Measurements from ENCODE around the gene CD200R1L. TPM values are rescaled to one million over a fixed set of nuclear protein-coding genes. Genes with fewer than 3 reads are reported as not detected.

CD200R1L gene
- total RNA-seq, 2 experiments from 2014 or later, result not detected

GRCh38 chr3:112778353-112778948 lies 68.2 kb downstream of the CD200R1L start:
- ATAC-seq (no peak), DNase-seq (no peak)
- H3K9me3 Mint-ChIP-seq, result no peaks in the 10 kb centered on the region
- H3K27me3 Mint-ChIP-seq, result no peaks in the 10 kb centered on the region
- CTCF ChIA-PET, result interaction anchor here (1.2 kb wide), 1 partner anchor 136 kb away, joined by 3 read pairs; no protein-coding TSS in a partner anchor
- H3K27ac Mint-ChIP-seq, result no peak overlapping the region
- intact Hi-C loops (cut with micrococcal nuclease), result no loop called here
- no peaks in the 10 kb centered on the region for H3K36me3 Mint-ChIP-seq (ENCODE audit: low read depth)
- no peak overlapping the region for H3K4me3 Mint-ChIP-seq
- H3K4me1 Mint-ChIP-seq (ENCODE audit: low read depth), result peaks cover 13% of the 10 kb centered on the region
- POLR2A ChIA-PET, result no interaction called here
- TF ChIP-seq CTCF (IDR thresholded peaks at IDR 0.05), result no peak

DNA sequence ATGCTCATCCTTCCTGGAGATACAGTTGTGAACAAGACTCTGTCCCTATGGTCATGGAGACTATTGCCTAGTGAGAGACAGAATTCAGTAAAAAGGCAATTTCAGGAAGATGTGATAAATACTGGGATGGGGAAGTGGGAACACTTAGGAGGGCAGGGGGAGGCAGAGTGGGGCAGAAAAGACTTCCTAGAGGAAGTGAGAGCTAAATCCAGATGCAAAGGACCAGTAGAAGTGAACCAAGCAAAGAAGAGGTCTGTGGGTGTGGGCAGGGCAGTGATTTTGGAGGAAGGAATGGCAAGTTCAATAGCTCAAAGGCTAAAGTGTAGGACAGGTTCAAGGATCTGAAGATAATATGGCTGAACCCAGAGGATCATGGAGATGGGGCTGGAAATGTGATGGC lies 68.9 kb downstream of the CD200R1L start:
- H3K36me3 Mint-ChIP-seq (ENCODE audit: low read depth), result no peaks in the 10 kb centered on the region
- H3K4me3 Mint-ChIP-seq, result no peak overlapping the region
- intact Hi-C loops (cut with micrococcal nuclease), result no loop called here
- ChIA-PET POLR2A (interaction anchor here (0.6 to 0.9 kb wide), 2 partner anchors 13 to 138 kb away, joined by 3 read pairs; no protein-coding TSS in a partner anchor), CTCF (interaction anchor here (1.2 to 1.4 kb wide), 2 partner anchors 43 to 135 kb away, joined by 3 read pairs; no protein-coding TSS in a partner anchor)
- peaks cover 13% of the 10 kb centered on the region for H3K4me1 Mint-ChIP-seq (ENCODE audit: low read depth)
- DNase-seq (no peak), ATAC-seq (no peak)
- no peaks in the 10 kb centered on the region for H3K27me3 Mint-ChIP-seq
- no peak overlapping the region for H3K27ac Mint-ChIP-seq
- H3K9me3 Mint-ChIP-seq, result no peaks in the 10 kb centered on the region
- TF ChIP-seq CTCF (IDR thresholded peaks at IDR 0.05), result no peak

GRCh38 chr3:112776836-112777235 lies 69.8 kb downstream of the CD200R1L start:
- no peaks in the 10 kb centered on the region for H3K36me3 Mint-ChIP-seq (ENCODE audit: low read depth)
- no peak for ATAC-seq
- DNase-seq, result no peak
- intact Hi-C loops (cut with micrococcal nuclease), result no loop called here
- no peaks in the 10 kb centered on the region for H3K27me3 Mint-ChIP-seq
- peaks cover 13% of the 10 kb centered on the region for H3K4me1 Mint-ChIP-seq (ENCODE audit: low read depth)
- TF ChIP-seq CTCF (IDR thresholded peaks at IDR 0.05), result no peak
- no peak overlapping the region for H3K27ac Mint-ChIP-seq
- ChIA-PET CTCF (interaction anchor here (1.4 kb wide), 1 partner anchor 42 kb away, joined by 3 read pairs; no protein-coding TSS in a partner anchor), POLR2A (interaction anchor here (0.9 kb wide), 1 partner anchor 12 kb away, joined by 3 read pairs; no protein-coding TSS in a partner anchor)
- no peak overlapping the region for H3K4me3 Mint-ChIP-seq
- H3K9me3 Mint-ChIP-seq, result no peaks in the 10 kb centered on the region

- Mint-ChIP-seq H3K4me1 (ENCODE audit: low read depth) (peaks cover 13% of the 10 kb centered on the region), H3K9me3 (no peaks in the 10 kb centered on the region), H3K27me3 (no peaks in the 10 kb centered on the region), H3K36me3 (ENCODE audit: low read depth) (no peaks in the 10 kb centered on the region), H3K27ac (no peak overlapping the region), H3K4me3 (no peak overlapping the region)
- no peak for DNase-seq
- POLR2A ChIA-PET, result no interaction called here
- intact Hi-C loops (cut with micrococcal nuclease), result no loop called here
- TF ChIP-seq CTCF (IDR thresholded peaks at IDR 0.05), result no peak
- ATAC-seq, result no peak
- CTCF ChIA-PET, result interaction anchor here (0.7 kb wide), 1 partner anchor 41 kb away, joined by 3 read pairs; no protein-coding TSS in a partner anchor
Measured at GRCh38 chr3:112776000-112776399, 70.7 kb downstream of the CD200R1L start.

DNA sequence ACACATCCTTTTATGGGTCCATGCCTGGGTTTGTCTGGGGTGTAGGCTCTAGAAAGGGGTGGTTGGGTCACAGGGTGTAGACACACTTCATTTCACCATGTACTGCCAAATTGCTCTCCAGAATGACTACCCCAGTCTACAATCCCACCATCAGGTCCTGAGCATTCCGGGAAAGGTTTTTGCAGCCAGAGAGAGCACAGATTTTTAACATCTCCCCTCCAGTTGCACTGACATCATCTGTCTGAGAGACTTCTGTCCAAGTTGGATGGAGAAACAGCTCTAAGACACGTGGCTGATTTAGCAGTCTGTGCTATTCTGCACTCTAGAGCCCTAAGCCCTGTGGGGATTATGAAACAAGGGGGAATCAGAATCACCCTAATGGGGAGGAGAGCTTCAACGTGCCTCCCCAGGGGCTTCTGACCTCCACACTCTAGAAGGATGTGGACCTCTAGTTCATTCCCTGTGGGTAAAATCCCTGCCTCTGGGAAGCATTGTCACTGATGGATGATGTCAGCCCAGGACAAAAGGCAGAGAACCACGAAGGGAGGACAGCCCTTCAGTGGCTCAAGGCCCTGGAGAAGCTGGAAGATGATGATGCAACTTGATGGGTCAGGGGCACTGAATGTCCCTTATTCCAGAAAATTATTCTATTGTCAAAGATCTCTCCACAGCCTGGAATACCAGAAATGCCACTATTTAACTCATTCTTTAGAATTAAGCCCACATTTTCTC lies 71.5 kb downstream of the CD200R1L start:
- intact Hi-C loops (cut with micrococcal nuclease), result no loop called here
- Mint-ChIP-seq H3K9me3 (no peaks in the 10 kb centered on the region), H3K4me3 (no peak overlapping the region), H3K27me3 (no peaks in the 10 kb centered on the region), H3K27ac (no peak overlapping the region), H3K4me1 (ENCODE audit: low read depth) (peaks cover 15% of the 10 kb centered on the region), H3K36me3 (ENCODE audit: low read depth) (no peaks in the 10 kb centered on the region)
- no peak for TF ChIP-seq CTCF (IDR thresholded peaks at IDR 0.05)
- ChIA-PET POLR2A (no interaction called here), CTCF (interaction anchor here (1.7 kb wide), 1 partner anchor 40 kb away, joined by 5 read pairs; no protein-coding TSS in a partner anchor)
- ATAC-seq (no peak), DNase-seq (no peak)
